MM.1S (cell line): Measurements from ENCODE around the gene PRKG1.

Experiments
- EZH2 ChIP-seq: fragments of 300-600 bp; sonication (generic); optimal IDR thresholded peaks from 2 replicates; pipeline ENCODE3; 2017; ENCODE audit warnings: low read depth, mild to moderate bottlenecking, antibody characterized with exemption, low read length, mixed read lengths
- EZH2phosphoT487 ChIP-seq: fragments of 300-600 bp; sonication (generic); IDR thresholded peaks from 2 replicates; pipeline ENCODE4 v1.6.1; 2018; ENCODE audit warnings: antibody characterized with exemption, low read length
- TF ChIP-seq, protein P1 (sequence below): fragments of 300-600 bp; sonication (generic); IDR thresholded peaks from 2 replicates; pipeline ENCODE4 v1.5.1; 2016; ENCODE audit warnings: antibody characterized with exemption, low read length, mixed read lengths

DNA sequence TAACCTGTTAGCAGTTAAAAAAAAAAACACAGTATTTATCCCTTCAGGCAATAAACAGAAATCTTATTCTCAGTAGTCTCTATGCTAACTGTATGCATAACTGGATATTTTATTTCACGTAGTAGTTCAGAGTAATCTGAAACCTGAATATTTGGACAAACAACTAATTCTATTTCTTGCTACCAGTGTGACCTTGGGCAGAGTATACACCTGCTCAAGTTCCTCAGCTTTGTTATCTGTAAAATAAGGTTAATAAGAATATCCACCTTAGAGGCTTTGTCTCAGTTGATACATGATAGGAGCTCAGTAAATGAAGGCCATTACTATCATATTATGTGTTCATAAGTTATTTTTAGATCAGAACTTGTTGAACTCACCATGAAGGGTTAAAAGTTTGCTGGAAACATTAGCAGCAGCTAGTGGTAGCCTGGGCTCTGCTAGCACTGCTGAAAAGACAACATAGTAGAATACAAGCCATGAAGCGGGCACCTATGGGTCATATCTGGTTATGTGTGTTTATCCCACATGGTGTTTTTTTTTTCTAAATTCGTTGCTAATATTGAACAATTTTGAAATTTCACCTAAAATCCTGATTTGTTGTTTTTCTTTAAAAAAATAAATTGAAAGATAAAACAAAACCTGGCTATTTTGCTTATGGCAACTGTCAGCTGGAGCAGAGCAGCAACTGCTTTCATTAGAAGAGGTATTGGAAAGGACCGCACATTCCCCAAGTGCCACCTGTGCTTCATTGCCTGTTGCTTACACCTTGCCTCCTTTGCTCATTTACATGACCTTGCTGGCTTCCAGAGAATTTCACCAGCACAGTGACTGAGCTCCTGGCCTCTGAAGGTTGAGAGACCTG is 303.0 kb downstream of the PRKG1 start:
- TF ChIP-seq, protein P1, sequence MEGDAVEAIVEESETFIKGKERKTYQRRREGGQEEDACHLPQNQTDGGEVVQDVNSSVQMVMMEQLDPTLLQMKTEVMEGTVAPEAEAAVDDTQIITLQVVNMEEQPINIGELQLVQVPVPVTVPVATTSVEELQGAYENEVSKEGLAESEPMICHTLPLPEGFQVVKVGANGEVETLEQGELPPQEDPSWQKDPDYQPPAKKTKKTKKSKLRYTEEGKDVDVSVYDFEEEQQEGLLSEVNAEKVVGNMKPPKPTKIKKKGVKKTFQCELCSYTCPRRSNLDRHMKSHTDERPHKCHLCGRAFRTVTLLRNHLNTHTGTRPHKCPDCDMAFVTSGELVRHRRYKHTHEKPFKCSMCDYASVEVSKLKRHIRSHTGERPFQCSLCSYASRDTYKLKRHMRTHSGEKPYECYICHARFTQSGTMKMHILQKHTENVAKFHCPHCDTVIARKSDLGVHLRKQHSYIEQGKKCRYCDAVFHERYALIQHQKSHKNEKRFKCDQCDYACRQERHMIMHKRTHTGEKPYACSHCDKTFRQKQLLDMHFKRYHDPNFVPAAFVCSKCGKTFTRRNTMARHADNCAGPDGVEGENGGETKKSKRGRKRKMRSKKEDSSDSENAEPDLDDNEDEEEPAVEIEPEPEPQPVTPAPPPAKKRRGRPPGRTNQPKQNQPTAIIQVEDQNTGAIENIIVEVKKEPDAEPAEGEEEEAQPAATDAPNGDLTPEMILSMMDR: no peak
- TF ChIP-seq EZH2phosphoT487: no peak
- TF ChIP-seq EZH2: no peak
